ENCODE measurements around the gene KCNG2.
"Not testable (repeated sequence)": the region's sequence is repeated elsewhere in the genome, so short reads cannot be mapped to it uniquely, and the experiment has no call there.

GRCh38 chr18:79864955-79865354 is 67.2 kb downstream of the KCNG2 start:
- TF ChIP-seq FOS (IDR thresholded peaks at IDR 0.05; ENCODE audit: low read depth, low read length); POLR2A (IDR thresholded peaks at IDR 0.05; ENCODE audit: low read depth, low read length); CTCF (conservative IDR thresholded peaks at IDR 0.05; ENCODE audit: low read depth, low read length); MAFK (IDR thresholded peaks at IDR 0.05; ENCODE audit: low read depth, low read length); RAD21 (IDR thresholded peaks at IDR 0.05; ENCODE audit: low read length); RFX5 (IDR thresholded peaks at IDR 0.05; ENCODE audit: low read depth, low read length); CHD1 (IDR thresholded peaks at IDR 0.05; ENCODE audit: low read depth, low read length); RCOR1 (IDR thresholded peaks at IDR 0.05; ENCODE audit: insufficient replicate concordance, low read length); BHLHE40 (IDR thresholded peaks at IDR 0.05; ENCODE audit: low read depth, low read length): not testable (repeated sequence)

Data from IMR-90 (cell line).